A549 (cell line): ENCODE results near the gene ZNF282. TPM values are rescaled to one million over a fixed set of nuclear protein-coding genes. Genes with fewer than 3 reads are reported as not detected.
A peak's percentile ranks its signal among the peaks of the same experiment; 100 is the strongest.

Experiments
- ATAC-seq, 2 experiments: fragments of 200-7000 bp in 1 of 2; fragments of >200 bp in 1 of 2; cut with Nextera tagmentation in 1 of 2; cut with Tn5 transposase in 1 of 2; 3 replicates each; pipeline versions ENCODE4 v1.8.0 to v1.9.1; 2018 to 2020; ENCODE audit warnings: mild to moderate bottlenecking in 1 of 2, moderate library complexity in 1 of 2
- CTCF ChIA-PET: fragments of 300-600 bp; sonication (Branson Sonifier 250); formaldehyde crosslinking; extraction: SDS; loops from one replicate; lab custom pipeline; 2021; ENCODE audit warnings: antibody characterized with exemption, inconsistent platforms; lab: Yijun Ruan, JAX
- POLR2A ChIA-PET: fragments of 350-600 bp; formaldehyde crosslinking; extraction: SDS; loops from one replicate; lab custom pipeline; 2021; ENCODE audit warnings: antibody characterized with exemption, inconsistent platforms; lab: Yijun Ruan, JAX
- DNase-seq, 2 experiments: peaks; one replicate each; pipeline versions ENCODE4 v3.0.0 to v3.0.0-alpha.2; 2011 to 2016; ENCODE audit warnings: low read depth in 1 of 2, low spot score in 1 of 2
- FAIRE-seq: peaks from 2 replicates; lab custom pipeline; 2011; peaks lifted over from hg19 to GRCh38; lab: Jason Lieb, UNC
- H3K27ac ChIP-seq, 2 experiments: fragments of >200 bp; sonication (Bioruptor Twin); formaldehyde crosslinking; 3 replicates each; pipeline ENCODE4 v1.5.1; 2016 to 2017
- H3K4me1 ChIP-seq: fragments of >200 bp; sonication (Bioruptor Twin); formaldehyde crosslinking; 3 replicates; pipeline ENCODE4 v1.6.1; 2016
- H3K4me2 ChIP-seq: fragments of >200 bp; sonication (Bioruptor Twin); formaldehyde crosslinking; 3 replicates; pipeline ENCODE4 v1.6.1; 2016
- H3K4me3 ChIP-seq: fragments of >200 bp; sonication (Bioruptor Twin); formaldehyde crosslinking; 3 replicates; pipeline ENCODE4 v1.5.1; 2016
- H3K9me3 ChIP-seq: fragments of >200 bp; sonication (Bioruptor Twin); formaldehyde crosslinking; 3 replicates; pipeline ENCODE4 v1.6.1; 2016
- BHLHE40 ChIP-seq: IDR thresholded peaks from 2 replicates; pipeline ENCODE4 v1.6.1; 2012; ENCODE audit warnings: low read depth, low read length, inconsistent platforms
- CEBPB ChIP-seq, 2 experiments: fragments of >200 bp in 1 of 2; sonication (Bioruptor Twin) in 1 of 2; formaldehyde crosslinking in 1 of 2; IDR thresholded peaks; 2 replicates each; pipeline ENCODE4 v1.6.1; 2012 to 2016
- CHD4 ChIP-seq: fragments of 200-600 bp; sonication (generic); IDR thresholded peaks from 2 replicates; pipeline ENCODE4 v1.6.1; 2016; ENCODE audit warnings: antibody characterized with exemption, mild to moderate bottlenecking, borderline replicate concordance
- CTCF ChIP-seq: fragments of >200 bp; sonication (Bioruptor Twin); formaldehyde crosslinking; IDR thresholded peaks from 3 replicates; pipeline ENCODE4 v1.5.1; 2016
- EHMT2 ChIP-seq: fragments of 200-600 bp; sonication (generic); IDR thresholded peaks from 2 replicates; pipeline ENCODE4 v1.6.1; 2016; ENCODE audit warnings: antibody characterized with exemption, low read depth, mild to moderate bottlenecking, moderate library complexity
- FOSL2 ChIP-seq, 2 experiments: fragments of 450-650 bp in 1 of 2; fragments of >200 bp in 1 of 2; sonication (Bioruptor Twin) in 1 of 2; formaldehyde crosslinking; IDR thresholded peaks; 2 replicates each; pipeline versions ENCODE4 v1.5.0 to v1.6.1; 2016 to 2020; ENCODE audit warnings: mild to moderate bottlenecking in 1 of 2, moderate library complexity in 1 of 2
- GATA3 ChIP-seq: IDR thresholded peaks from 2 replicates; pipeline ENCODE4 v1.6.1; 2012; ENCODE audit warnings: borderline replicate concordance
- HDAC2 ChIP-seq: fragments of 200-600 bp; sonication (generic); IDR thresholded peaks from 2 replicates; pipeline ENCODE4 v1.6.1; 2016
- HOXB5 ChIP-seq: fragments of 250-450 bp; sonication (Bioruptor Pico); IDR thresholded peaks from 2 replicates; pipeline ENCODE4 v1.5.0; 2020; ENCODE audit warnings: mild to moderate bottlenecking, moderate library complexity
- MAZ ChIP-seq: fragments of 150-350 bp; IDR thresholded peaks from 2 replicates; pipeline ENCODE4 v1.6.1; 2014; ENCODE audit warnings: antibody characterized with exemption, low read depth, low read length, borderline replicate concordance
- POLR2AphosphoS2 ChIP-seq: conservative IDR thresholded peaks from 2 replicates; pipeline ENCODE4 v1.6.1; 2012; ENCODE audit warnings: low read length, improper control_type of control experiment, inconsistent platforms
- RAD21 ChIP-seq, 2 experiments: fragments of >200 bp in 1 of 2; sonication (Bioruptor Twin) in 1 of 2; formaldehyde crosslinking in 1 of 2; IDR thresholded peaks in 1 of 2; conservative IDR thresholded peaks in 1 of 2; 2 replicates in 1 of 2; 3 replicates in 1 of 2; pipeline ENCODE4 v1.6.1; 2012 to 2018; ENCODE audit warnings: inconsistent platforms in 1 of 2
- TP53 ChIP-seq: fragments of 250-450 bp; sonication (Bioruptor Pico); IDR thresholded peaks from 2 replicates; pipeline ENCODE4 v1.5.0; 2021; ENCODE audit warnings: mild to moderate bottlenecking, moderate library complexity
- ZC3H11A ChIP-seq: fragments of 450-650 bp; IDR thresholded peaks from 2 replicates; pipeline ENCODE4 v1.6.1; 2014; ENCODE audit warnings: antibody characterized with exemption, mild to moderate bottlenecking
- ZNF302 ChIP-seq: fragments of 250-450 bp; sonication (Bioruptor Pico); IDR thresholded peaks from 2 replicates; pipeline ENCODE4 v1.9.0; 2021; ENCODE audit warnings: inconsistent platforms, mild to moderate bottlenecking, moderate library complexity
- WGBS: methylation state at CpG from one replicate; pipeline ENCODE4 v1.1.6; 2017; ENCODE audit errors: missing lambda C conversion rate; 5-methylcytosine and 5-hydroxymethylcytosine counted together
- polyA plus RNA-seq, 4 experiments: library from polyadenylated mRNA; depleted of rRNA in 3 of 4; stranded (reverse); fragments of >200 nt; fragmentation: RNase III in 1 of 4; extraction: RNeasy Plus Mini Kit Qiagen cat#74134 plus additional on column Dnase treatment in 1 of 4; gene quantifications; 2 replicates in 3 of 4; 3 replicates in 1 of 4; pipeline ENCODE4 v1.2.3, GENCODE V29; 2011 to 2017
- TF ChIP-seq, protein P1 (sequence below): IDR thresholded peaks from 2 replicates; pipeline ENCODE4 v1.6.1; 2012
- TF ChIP-seq, protein P2 (sequence below): fragments of 250-450 bp; sonication (Bioruptor Pico); IDR thresholded peaks from 2 replicates; pipeline ENCODE4 v1.5.0; 2021; ENCODE audit warnings: mild to moderate bottlenecking, moderate library complexity, borderline replicate concordance

ZNF282 gene
- polyA plus RNA-seq, 2 of the 4 experiments (the other 2 are of a cell fraction) = 11.9 to 18.4 TPM

GRCh38 chr7:149218469-149219420 is 23.4 kb downstream of the ZNF282 start:
- Histone ChIP-seq H3K9me3 (no peaks in the 10 kb centered on the region), H3K4me3 (no peak overlapping the region), H3K27ac (no peak overlapping the region), H3K4me2 (no peak overlapping the region), H3K4me1 (peaks cover 5% of the 10 kb centered on the region; the same call in 1 of the 3 replicates)
- ChIA-PET CTCF (interaction anchor here (0.8 to 2.4 kb wide), 5 partner anchors 11 to 93 kb away, joined by 3 to 8 read pairs (median 3); partner anchors contain the start of genes ZNF282, ZNF398 and ZNF425), POLR2A (interaction anchor here (0.7 kb wide), 1 partner anchor 10 kb away, joined by 3 read pairs; no protein-coding TSS in a partner anchor)
- no peak for ATAC-seq
- no peak for DNase-seq
- no peak for FAIRE-seq
- TF ChIP-seq CTCF = no peak
- no peak for TF ChIP-seq BHLHE40
- no peak for TF ChIP-seq ZNF302 (CRISPR knock-in tag)
- TF ChIP-seq TP53 = no peak
- no peak for TF ChIP-seq HOXB5
- TF ChIP-seq CHD4 = no peak
- TF ChIP-seq EHMT2 = no peak
- TF ChIP-seq, protein P1, sequence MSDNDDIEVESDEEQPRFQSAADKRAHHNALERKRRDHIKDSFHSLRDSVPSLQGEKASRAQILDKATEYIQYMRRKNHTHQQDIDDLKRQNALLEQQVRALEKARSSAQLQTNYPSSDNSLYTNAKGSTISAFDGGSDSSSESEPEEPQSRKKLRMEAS = no peak
- no peak for TF ChIP-seq POLR2AphosphoS2
- TF ChIP-seq HDAC2 = no peak
- no peak for TF ChIP-seq FOSL2 (IDR thresholded peaks at IDR 0.05)
- TF ChIP-seq FOSL2 (CRISPR knock-in tag; IDR thresholded peaks at IDR 0.05) = no peak
- TF ChIP-seq ZC3H11A = no peak
- WGBS = 88% methylated on average over 10 of the region's 10 CpGs

GRCh38 chr7:149220534-149220933 is 25.2 kb downstream of the ZNF282 start:
- Histone ChIP-seq H3K4me2 (no peak overlapping the region), H3K27ac (no peak overlapping the region), H3K4me1 (peaks cover 5% of the 10 kb centered on the region; the same call in 1 of the 3 replicates), H3K4me3 (no peak overlapping the region), H3K9me3 (no peaks in the 10 kb centered on the region)
- ATAC-seq = peak; percentile 12 to 33; a peak in 1 of 6 replicates
- no peak for TF ChIP-seq GATA3
- peak; percentile 9 to 29; a peak in 1 of 4 replicates for TF ChIP-seq CEBPB (IDR thresholded peaks at IDR 0.05)
- no peak for FAIRE-seq
- 84% methylated on average over 6 of the region's 6 CpGs for WGBS
- ChIA-PET POLR2A (no interaction called here), CTCF (interaction anchor here (0.7 to 1.3 kb wide), 2 partner anchors 9 to 210 kb away, joined by 3 read pairs; no protein-coding TSS in a partner anchor)
- DNase-seq = no peak

GRCh38 chr7:149223176-149223575 is 27.8 kb downstream of the ZNF282 start:
- H3K4me2 ChIP-seq = no peak overlapping the region
- no peak overlapping the region for H3K4me3 ChIP-seq
- TF ChIP-seq, protein P2, sequence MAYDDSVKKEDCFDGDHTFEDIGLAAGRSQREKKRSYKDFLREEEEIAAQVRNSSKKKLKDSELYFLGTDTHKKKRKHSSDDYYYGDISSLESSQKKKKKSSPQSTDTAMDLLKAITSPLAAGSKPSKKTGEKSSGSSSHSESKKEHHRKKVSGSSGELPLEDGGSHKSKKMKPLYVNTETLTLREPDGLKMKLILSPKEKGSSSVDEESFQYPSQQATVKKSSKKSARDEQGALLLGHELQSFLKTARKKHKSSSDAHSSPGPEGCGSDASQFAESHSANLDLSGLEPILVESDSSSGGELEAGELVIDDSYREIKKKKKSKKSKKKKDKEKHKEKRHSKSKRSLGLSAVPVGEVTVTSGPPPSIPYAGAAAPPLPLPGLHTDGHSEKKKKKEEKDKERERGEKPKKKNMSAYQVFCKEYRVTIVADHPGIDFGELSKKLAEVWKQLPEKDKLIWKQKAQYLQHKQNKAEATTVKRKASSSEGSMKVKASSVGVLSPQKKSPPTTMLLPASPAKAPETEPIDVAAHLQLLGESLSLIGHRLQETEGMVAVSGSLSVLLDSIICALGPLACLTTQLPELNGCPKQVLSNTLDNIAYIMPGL (CRISPR knock-in tag) = no peak
- no peak for TF ChIP-seq MAZ
- TF ChIP-seq RAD21 (conservative IDR thresholded peaks at IDR 0.05 in 1 of 2, IDR thresholded peaks at IDR 0.05 in 1 of 2) = no peak
- POLR2A ChIA-PET = no interaction called here
- H3K9me3 ChIP-seq = no peaks in the 10 kb centered on the region
- DNase-seq (no peak), ATAC-seq (no peak), FAIRE-seq (no peak)
- WGBS = 96% methylated on average over 8 of the region's 8 CpGs
- CTCF ChIA-PET = interaction anchor here (0.6 kb wide), 1 partner anchor 72 kb away, joined by 3 read pairs; no protein-coding TSS in a partner anchor
- peaks cover 5% of the 10 kb centered on the region; the same call in 1 of the 3 replicates for H3K4me1 ChIP-seq
- no peak overlapping the region for H3K27ac ChIP-seq
